ENCODE measurements around the gene GDPD5. TPM values are rescaled to one million over a fixed set of nuclear protein-coding genes. Genes with fewer than 3 reads are reported as not detected.

The GDPD5 gene
- total and polyA plus RNA-seq, 4 experiments from 2014 or later: 11.0 to 160 (median 85.7) TPM

- no peak for DNase-seq
- H3K9me3 ChIP-seq (ENCODE audit: control insufficient read depth in 1 of 2, low read length in 2 of 2): no peaks in the 10 kb centered on the region
- Mint-ChIP-seq H3K27me3 (no peaks in the 10 kb centered on the region), H3K4me1 (peaks cover 5 to 20% (median 12%) of the 10 kb centered on the region in 4 donors), H3K27ac (no peak overlapping the region), H3K36me3 (peaks cover 0 to 12% of the 10 kb centered on the region in 2 donors), H3K4me3 (no peak overlapping the region), H3K9me3 (no peaks in the 10 kb centered on the region)
- CTCF ChIA-PET (ENCODE audit: partially characterized antibody): no interaction called here
- no peaks in the 10 kb centered on the region for H3K27me3 ChIP-seq (ENCODE audit: insufficient read depth, low read length)
- H3K4me1 ChIP-seq (ENCODE audit: insufficient read depth, low read length): peaks cover 11% of the 10 kb centered on the region
- POLR2A ChIA-PET (ENCODE audit: partially characterized antibody): no interaction called here
- no peaks in the 10 kb centered on the region for H3K36me3 ChIP-seq (ENCODE audit: insufficient read depth, low read length)
- no peak overlapping the region for H3K4me3 ChIP-seq (ENCODE audit: low read length in 2 of 2)
- no peak overlapping the region for H3K27ac ChIP-seq (ENCODE audit: low read depth, low read length)
- intact Hi-C loops (cut with micrococcal nuclease): no loop called here
These were observed 32.1 kb upstream of the GDPD5 start for GRCh38 chr11:75557666-75558494.

DNA sequence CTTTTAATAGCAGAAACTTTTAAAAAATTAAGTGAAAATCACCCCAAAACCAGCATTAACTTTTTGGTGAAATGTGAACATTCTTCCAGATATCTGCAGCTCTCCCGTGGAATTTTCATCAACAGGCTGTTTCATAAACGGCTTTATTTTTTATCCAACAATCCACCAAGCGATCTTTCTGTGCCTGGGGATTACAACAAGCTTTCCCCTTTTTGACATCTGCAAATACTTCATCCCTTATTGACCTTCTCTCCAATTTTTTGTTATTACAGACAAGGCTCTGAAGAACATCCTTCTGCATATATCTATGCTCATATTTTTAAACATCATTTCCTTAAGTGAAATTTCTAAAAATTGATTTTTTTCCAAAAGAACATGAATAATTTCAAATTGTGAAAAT, 30.5 kb upstream of the GDPD5 start:
- DNase-seq: no peak
- no peaks in the 10 kb centered on the region for H3K27me3 ChIP-seq (ENCODE audit: insufficient read depth, low read length)
- Mint-ChIP-seq H3K9me3 (no peaks in the 10 kb centered on the region), H3K27ac (no peak overlapping the region), H3K4me1 (peaks cover 2 to 5% (median 4%) of the 10 kb centered on the region in 4 donors), H3K27me3 (no peaks in the 10 kb centered on the region), H3K4me3 (no peak overlapping the region), H3K36me3 (peaks cover 0 to 1% of the 10 kb centered on the region in 2 donors)
- H3K9me3 ChIP-seq (ENCODE audit: control insufficient read depth in 1 of 2, low read length in 2 of 2): no peaks in the 10 kb centered on the region
- POLR2A ChIA-PET (ENCODE audit: partially characterized antibody): no interaction called here
- intact Hi-C loops (cut with micrococcal nuclease): no loop called here
- H3K4me1 ChIP-seq (ENCODE audit: insufficient read depth, low read length): peaks cover 3% of the 10 kb centered on the region
- no peak overlapping the region for H3K27ac ChIP-seq (ENCODE audit: low read depth, low read length)
- no peak overlapping the region for H3K4me3 ChIP-seq (ENCODE audit: low read length in 2 of 2)
- H3K36me3 ChIP-seq (ENCODE audit: insufficient read depth, low read length): no peaks in the 10 kb centered on the region
- CTCF ChIA-PET (ENCODE audit: partially characterized antibody): no interaction called here

GRCh38 chr11:75555079-75555811, 29.5 kb upstream of the GDPD5 start:
- ChIA-PET CTCF (ENCODE audit: partially characterized antibody) (interaction anchor here (1.2 kb wide), 1 partner anchor 24 kb away, joined by 3 read pairs; no protein-coding TSS in a partner anchor), POLR2A (ENCODE audit: partially characterized antibody) (no interaction called here)
- Mint-ChIP-seq H3K9me3 (no peaks in the 10 kb centered on the region), H3K36me3 (no peaks in the 10 kb centered on the region), H3K4me1 (no peaks in the 10 kb centered on the region), H3K27me3 (no peaks in the 10 kb centered on the region), H3K27ac (no peak overlapping the region), H3K4me3 (no peak overlapping the region)
- no peaks in the 10 kb centered on the region for H3K4me1 ChIP-seq (ENCODE audit: insufficient read depth, low read length)
- intact Hi-C loops (cut with micrococcal nuclease): no loop called here
- DNase-seq: no peak
- H3K27ac ChIP-seq (ENCODE audit: low read depth, low read length): no peak overlapping the region
- H3K36me3 ChIP-seq (ENCODE audit: insufficient read depth, low read length): no peaks in the 10 kb centered on the region
- no peaks in the 10 kb centered on the region for H3K9me3 ChIP-seq (ENCODE audit: control insufficient read depth in 1 of 2, low read length in 2 of 2)
- no peaks in the 10 kb centered on the region for H3K27me3 ChIP-seq (ENCODE audit: insufficient read depth, low read length)
- no peak overlapping the region for H3K4me3 ChIP-seq (ENCODE audit: low read length in 2 of 2)

- ChIA-PET CTCF (ENCODE audit: partially characterized antibody) (interaction anchor here (1.2 kb wide), 1 partner anchor 23 kb away, joined by 3 read pairs; no protein-coding TSS in a partner anchor), POLR2A (ENCODE audit: partially characterized antibody) (interaction anchor here (1.4 kb wide), 1 partner anchor 8 kb away, joined by 9 read pairs; the partner anchor contains the start of gene SERPINH1)
- DNase-seq: no peak
- no peaks in the 10 kb centered on the region for H3K27me3 Mint-ChIP-seq
- Histone ChIP-seq H3K4me3 (ENCODE audit: low read length in 2 of 2) (no peak overlapping the region), H3K27ac (ENCODE audit: low read depth, low read length) (no peak overlapping the region), H3K9me3 (ENCODE audit: control insufficient read depth in 1 of 2, low read length in 2 of 2) (no peaks in the 10 kb centered on the region), H3K4me1 (ENCODE audit: insufficient read depth, low read length) (no peaks in the 10 kb centered on the region), H3K27me3 (ENCODE audit: insufficient read depth, low read length) (no peaks in the 10 kb centered on the region), H3K36me3 (ENCODE audit: insufficient read depth, low read length) (no peaks in the 10 kb centered on the region)
- no peaks in the 10 kb centered on the region for H3K36me3 Mint-ChIP-seq
- no peaks in the 10 kb centered on the region for H3K4me1 Mint-ChIP-seq
- H3K4me3 Mint-ChIP-seq: no peak overlapping the region
- no peak overlapping the region for H3K27ac Mint-ChIP-seq
- intact Hi-C loops (cut with micrococcal nuclease): no loop called here
- no peaks in the 10 kb centered on the region for H3K9me3 Mint-ChIP-seq
These were observed 28.7 kb upstream of the GDPD5 start for GRCh38 chr11:75554258-75555022.

- Histone ChIP-seq H3K27ac (ENCODE audit: low read depth, low read length) (no peak overlapping the region), H3K4me1 (ENCODE audit: insufficient read depth, low read length) (no peaks in the 10 kb centered on the region), H3K4me3 (ENCODE audit: low read length in 2 of 2) (no peak overlapping the region), H3K9me3 (ENCODE audit: control insufficient read depth in 1 of 2, low read length in 2 of 2) (no peaks in the 10 kb centered on the region), H3K36me3 (ENCODE audit: insufficient read depth, low read length) (no peaks in the 10 kb centered on the region), H3K27me3 (ENCODE audit: insufficient read depth, low read length) (no peaks in the 10 kb centered on the region)
- CTCF ChIA-PET (ENCODE audit: partially characterized antibody): interaction anchor here (1.0 to 1.2 kb wide), 2 partner anchors 23 to 146 kb away, joined by 3 read pairs; no protein-coding TSS in a partner anchor
- no peaks in the 10 kb centered on the region for H3K27me3 Mint-ChIP-seq
- DNase-seq: no peak
- no peak overlapping the region for H3K27ac Mint-ChIP-seq
- H3K9me3 Mint-ChIP-seq: no peaks in the 10 kb centered on the region
- H3K4me1 Mint-ChIP-seq: peaks cover 0 to 3% (median 0%) of the 10 kb centered on the region in 4 donors
- intact Hi-C loops (cut with micrococcal nuclease): no loop called here
- H3K36me3 Mint-ChIP-seq: no peaks in the 10 kb centered on the region
- H3K4me3 Mint-ChIP-seq: no peak overlapping the region
- POLR2A ChIA-PET (ENCODE audit: partially characterized antibody): interaction anchor here (0.6 to 1.4 kb wide), 2 partner anchors 8 to 13 kb away, joined by 3 to 9 read pairs; partner anchors contain the start of gene SERPINH1
These were observed 28.1 kb upstream of the GDPD5 start for GRCh38 chr11:75553889-75554257.

DNA sequence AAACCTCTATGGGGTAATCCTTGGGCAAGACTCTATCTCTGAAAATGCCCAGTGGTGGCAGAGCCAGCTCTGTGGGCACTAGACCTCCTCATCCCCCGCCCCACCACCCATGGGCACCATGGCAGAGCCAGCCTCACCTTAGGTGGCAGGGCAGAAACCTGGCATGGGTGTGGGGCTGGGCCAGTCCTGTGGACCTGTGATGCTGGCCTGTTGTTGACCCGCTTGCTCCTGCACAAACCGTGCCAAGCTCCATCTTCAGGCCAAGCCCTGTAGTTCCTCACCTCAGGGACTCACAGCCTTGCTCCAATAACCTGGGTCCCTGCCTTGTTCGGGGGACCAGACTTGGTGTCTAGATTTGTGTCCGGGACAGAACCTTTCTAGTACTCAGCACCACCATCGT, 27.4 kb upstream of the GDPD5 start:
- POLR2A ChIA-PET (ENCODE audit: partially characterized antibody): interaction anchor here (1.4 kb wide), 1 partner anchor 9 kb away, joined by 9 read pairs; the partner anchor contains the start of gene SERPINH1
- DNase-seq: no peak
- Mint-ChIP-seq H3K4me3 (no peak overlapping the region), H3K4me1 (peaks cover 0 to 3% (median 0%) of the 10 kb centered on the region in 4 donors), H3K36me3 (no peaks in the 10 kb centered on the region), H3K27me3 (no peaks in the 10 kb centered on the region), H3K9me3 (no peaks in the 10 kb centered on the region), H3K27ac (no peak overlapping the region)
- intact Hi-C loops (cut with micrococcal nuclease): no loop called here
- H3K36me3 ChIP-seq (ENCODE audit: insufficient read depth, low read length): no peaks in the 10 kb centered on the region
- no peaks in the 10 kb centered on the region for H3K4me1 ChIP-seq (ENCODE audit: insufficient read depth, low read length)
- no peaks in the 10 kb centered on the region for H3K27me3 ChIP-seq (ENCODE audit: insufficient read depth, low read length)
- H3K9me3 ChIP-seq (ENCODE audit: control insufficient read depth in 1 of 2, low read length in 2 of 2): no peaks in the 10 kb centered on the region
- H3K27ac ChIP-seq (ENCODE audit: low read depth, low read length): no peak overlapping the region
- CTCF ChIA-PET (ENCODE audit: partially characterized antibody): interaction anchor here (1.0 kb wide), 1 partner anchor 145 kb away, joined by 3 read pairs; no protein-coding TSS in a partner anchor
- H3K4me3 ChIP-seq (ENCODE audit: low read length in 2 of 2): no peak overlapping the region

All from CD4-positive, alpha-beta memory T cell (primary cell).